A549 (cell line): ENCODE measurements around the gene LMBR1.

Source experiments
- CTCF ChIP-seq: fragments of >200 bp; sonication (Bioruptor Twin); formaldehyde crosslinking; IDR thresholded peaks from 3 replicates; pipeline ENCODE4 v1.5.1; 2016
- ELK1 ChIP-seq: fragments of 150-350 bp; IDR thresholded peaks from 2 replicates; pipeline ENCODE4 v1.6.1; 2014; ENCODE audit warnings: low read depth, mild to moderate bottlenecking, low read length

GRCh38 chr7:156881679-156882078, 11.3 kb downstream of the LMBR1 start:
- TF ChIP-seq CTCF (no peak), ELK1 (no peak)
